Activated T-cell treated with anti-CD3 and anti-CD28 coated beads, Interleukin-2, amount 50 U/mL, for 24 hours (primary cell): ENCODE results near the gene UGT2B7.
"Not testable (repeated sequence)": the region's sequence is repeated elsewhere in the genome, so short reads cannot be mapped to it uniquely, and the experiment has no call there.

ENCODE experiments used
- DNase-seq: peaks from one replicate; pipeline ENCODE4 v3.0.0-alpha.2; 2020
- H3K27ac Mint-ChIP-seq: 2 replicates; pipeline ENCODE4 v1.8.0; 2020; ENCODE audit warnings: mild to moderate bottlenecking, mixed read lengths
- H3K27me3 Mint-ChIP-seq: 2 replicates; pipeline ENCODE4 v1.8.0; 2020; ENCODE audit warnings: mixed read lengths
- H3K36me3 Mint-ChIP-seq: 2 replicates; pipeline ENCODE4 v1.8.0; 2020; ENCODE audit warnings: low read depth, mixed read lengths
- H3K4me1 Mint-ChIP-seq: 2 replicates; pipeline ENCODE4 v1.8.0; 2020; ENCODE audit warnings: low read depth, mixed read lengths
- H3K4me3 Mint-ChIP-seq: 2 replicates; pipeline ENCODE4 v1.8.0; 2020; ENCODE audit warnings: mild to moderate bottlenecking, moderate library complexity, mixed read lengths
- H3K9me3 Mint-ChIP-seq: 2 replicates; pipeline ENCODE4 v1.8.0; 2020; ENCODE audit warnings: mixed read lengths

UGT2B7 gene

DNA sequence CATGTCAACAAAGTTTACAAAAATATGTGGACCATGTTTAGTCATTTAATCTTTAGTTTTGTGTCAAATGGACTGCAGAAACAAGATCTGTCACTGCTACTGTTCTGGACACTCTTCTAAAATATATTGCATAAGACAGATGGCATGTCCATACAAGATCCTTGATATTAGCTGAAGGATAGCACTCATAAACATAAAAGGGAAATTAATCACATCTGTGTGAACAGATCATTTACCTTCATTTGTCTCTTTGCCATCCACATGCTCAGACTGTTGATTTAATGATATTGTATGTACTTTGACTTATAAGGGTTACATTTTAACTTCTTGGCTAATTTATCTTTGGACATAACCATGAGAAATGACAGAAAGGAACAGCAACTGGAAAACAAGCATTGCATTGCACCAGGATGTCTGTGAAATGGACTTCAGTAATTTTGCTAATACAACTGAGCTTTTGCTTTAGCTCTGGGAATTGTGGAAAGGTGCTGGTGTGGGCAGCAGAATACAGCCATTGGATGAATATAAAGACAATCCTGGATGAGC lies at the start of gene UGT2B7:
Gene UGT2B7 (plus strand): TSS at position 364 of the 546 bp plus-strand sequence. CDS start 47 bp downstream, at position 411.
- Mint-ChIP-seq H3K4me3 (no peak within 1 kb of the TSS), H3K9me3 (no peaks in the 10 kb centered on the region), H3K36me3 (no peaks in the 10 kb centered on the region), H3K4me1 (no peaks in the 10 kb centered on the region), H3K27ac (no peak within 1 kb of the TSS), H3K27me3 (no peaks in the 10 kb centered on the region)
- DNase-seq = no peak

DNA sequence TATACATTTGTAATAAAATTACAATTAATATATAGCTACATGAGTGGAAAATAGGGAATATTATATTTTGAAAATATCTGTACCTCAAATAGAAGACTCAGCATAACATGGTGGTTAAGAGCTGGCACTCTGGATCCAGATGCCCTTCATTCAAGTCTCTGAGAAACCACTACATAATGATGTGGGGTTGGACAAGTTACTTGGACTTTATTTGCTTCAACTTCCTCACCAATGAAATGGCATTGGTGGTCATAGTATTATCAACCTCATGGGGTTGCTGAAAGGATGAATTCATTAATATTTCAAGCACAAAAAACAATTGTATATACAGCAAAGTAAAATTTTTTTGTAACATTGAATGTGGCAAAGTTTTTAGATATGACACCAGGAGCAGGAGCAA lies 46.4 kb upstream of the UGT2B7 start:
- H3K36me3 Mint-ChIP-seq = no peaks in the 10 kb centered on the region
- no peak for DNase-seq
- no peak overlapping the region for H3K27ac Mint-ChIP-seq
- no peaks in the 10 kb centered on the region for H3K4me1 Mint-ChIP-seq
- H3K9me3 Mint-ChIP-seq = peaks cover 2% of the 10 kb centered on the region
- no peak overlapping the region for H3K4me3 Mint-ChIP-seq
- no peaks in the 10 kb centered on the region for H3K27me3 Mint-ChIP-seq

DNA sequence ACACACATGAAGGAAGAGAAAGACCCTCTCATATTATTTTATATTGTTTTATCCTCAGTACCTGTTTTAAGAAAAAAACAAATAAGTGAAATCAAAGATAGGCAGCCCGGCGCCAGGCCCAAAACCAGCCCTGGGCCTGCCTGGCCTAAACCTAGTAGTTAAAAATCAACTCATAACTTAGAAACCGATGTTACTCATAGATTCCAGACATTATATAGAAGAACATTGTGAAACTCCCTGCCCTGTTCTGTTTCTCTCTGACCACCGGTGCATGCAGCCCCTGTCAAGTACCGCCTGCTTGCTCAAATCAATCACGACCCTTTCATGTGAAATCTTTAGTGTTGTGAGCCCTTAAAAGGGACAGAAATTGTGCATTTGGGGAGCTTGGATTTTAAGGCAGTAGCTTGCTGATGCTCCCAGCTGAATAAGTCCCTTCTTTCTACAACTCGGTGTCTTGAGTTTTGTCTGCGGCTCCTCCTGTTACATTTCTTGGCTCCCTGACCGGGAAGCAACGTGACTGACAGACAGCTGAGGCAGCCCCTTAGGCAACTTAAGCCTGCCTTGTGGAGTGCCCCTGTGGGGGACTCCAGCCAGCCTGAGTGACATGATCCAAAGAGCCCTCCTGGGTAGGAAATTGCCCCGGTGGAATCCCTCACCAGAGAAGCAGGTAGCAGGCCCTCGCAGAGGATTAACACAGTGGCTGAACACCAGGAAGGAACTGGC lies 45.3 kb upstream of the UGT2B7 start:
- DNase-seq, H3K36me3 Mint-ChIP-seq, H3K27me3 Mint-ChIP-seq, H3K27ac Mint-ChIP-seq, H3K9me3 Mint-ChIP-seq, H3K4me1 Mint-ChIP-seq, H3K4me3 Mint-ChIP-seq: not testable (repeated sequence)

DNA sequence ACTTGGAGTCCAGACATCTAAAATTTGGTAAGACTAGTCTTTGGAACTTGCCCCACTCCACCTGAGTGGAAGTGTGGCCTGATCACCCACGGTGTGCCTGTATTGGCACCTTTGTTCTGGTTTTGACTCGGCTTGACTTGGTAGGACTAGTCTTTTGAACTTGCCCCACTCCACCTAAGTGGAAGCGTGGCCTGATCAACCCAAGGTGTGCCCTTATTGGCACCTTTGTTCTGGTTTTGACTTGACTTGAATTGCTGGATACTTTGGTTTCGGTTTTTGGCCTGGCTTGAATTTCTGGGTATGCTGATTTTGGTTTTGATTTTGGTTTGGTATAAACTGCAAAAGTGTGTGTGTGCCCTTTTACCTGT lies 44.7 kb upstream of the UGT2B7 start:
- H3K27ac Mint-ChIP-seq = no peak overlapping the region
- no peaks in the 10 kb centered on the region for H3K27me3 Mint-ChIP-seq
- H3K4me3 Mint-ChIP-seq = no peak overlapping the region

DNA sequence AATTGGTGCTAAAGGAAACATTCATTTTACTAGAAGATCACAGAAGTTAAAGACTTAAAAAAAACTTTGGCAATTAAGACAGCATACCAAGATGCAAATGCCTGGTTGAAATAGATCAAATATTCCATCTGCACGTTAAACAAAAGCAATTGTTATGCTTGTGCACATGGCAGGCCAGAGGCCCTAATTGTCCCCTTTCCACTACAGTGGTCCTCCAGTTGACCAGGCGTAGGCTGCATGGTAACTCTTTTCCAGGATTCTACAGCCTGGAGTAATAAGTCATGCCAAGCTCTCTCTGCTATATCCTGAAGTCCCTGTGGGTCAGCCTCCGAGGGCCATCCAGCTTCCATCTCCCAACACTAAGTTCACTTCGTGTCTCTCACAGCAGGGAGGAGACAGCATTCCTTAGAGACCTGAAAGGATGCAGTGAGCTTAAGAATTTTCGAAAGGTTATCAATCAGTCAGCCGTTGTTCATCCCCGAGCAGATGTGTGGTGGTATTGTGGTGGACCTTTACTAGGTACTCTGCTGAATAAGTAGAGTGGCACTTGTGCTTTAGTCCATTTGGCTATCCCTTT lies 42.9 kb upstream of the UGT2B7 start:
- H3K27me3 Mint-ChIP-seq, DNase-seq, H3K27ac Mint-ChIP-seq, H3K9me3 Mint-ChIP-seq, H3K36me3 Mint-ChIP-seq, H3K4me1 Mint-ChIP-seq, H3K4me3 Mint-ChIP-seq: not testable (repeated sequence)

More for the DNA sequence above, 44.7 kb upstream of the UGT2B7 start:
- no peaks in the 10 kb centered on the region for H3K9me3 Mint-ChIP-seq
- H3K4me1 Mint-ChIP-seq = no peaks in the 10 kb centered on the region
- no peaks in the 10 kb centered on the region for H3K36me3 Mint-ChIP-seq
- no peak for DNase-seq

DNA sequence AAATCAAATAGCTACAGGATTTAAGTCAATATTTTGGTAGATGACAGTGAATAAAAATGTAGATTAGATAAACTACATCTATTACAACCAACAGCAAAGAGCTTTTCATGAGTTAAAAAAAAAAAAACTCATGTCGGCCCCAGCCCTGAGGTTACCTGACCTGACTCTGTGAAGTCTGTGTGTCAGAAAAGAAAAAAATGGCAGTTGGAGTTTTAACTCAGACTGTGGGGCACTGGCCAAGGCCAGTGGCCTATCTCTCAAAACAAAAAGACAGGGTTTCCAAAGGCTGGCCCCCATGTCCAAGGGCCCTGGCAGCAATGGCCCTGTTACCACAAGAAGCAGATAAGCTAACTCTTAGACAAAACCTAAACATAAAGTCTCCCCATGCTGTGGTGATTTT lies 42.2 kb upstream of the UGT2B7 start:
- not testable (repeated sequence) for DNase-seq, H3K27me3 Mint-ChIP-seq, H3K27ac Mint-ChIP-seq, H3K36me3 Mint-ChIP-seq, H3K9me3 Mint-ChIP-seq, H3K4me3 Mint-ChIP-seq, H3K4me1 Mint-ChIP-seq

DNA sequence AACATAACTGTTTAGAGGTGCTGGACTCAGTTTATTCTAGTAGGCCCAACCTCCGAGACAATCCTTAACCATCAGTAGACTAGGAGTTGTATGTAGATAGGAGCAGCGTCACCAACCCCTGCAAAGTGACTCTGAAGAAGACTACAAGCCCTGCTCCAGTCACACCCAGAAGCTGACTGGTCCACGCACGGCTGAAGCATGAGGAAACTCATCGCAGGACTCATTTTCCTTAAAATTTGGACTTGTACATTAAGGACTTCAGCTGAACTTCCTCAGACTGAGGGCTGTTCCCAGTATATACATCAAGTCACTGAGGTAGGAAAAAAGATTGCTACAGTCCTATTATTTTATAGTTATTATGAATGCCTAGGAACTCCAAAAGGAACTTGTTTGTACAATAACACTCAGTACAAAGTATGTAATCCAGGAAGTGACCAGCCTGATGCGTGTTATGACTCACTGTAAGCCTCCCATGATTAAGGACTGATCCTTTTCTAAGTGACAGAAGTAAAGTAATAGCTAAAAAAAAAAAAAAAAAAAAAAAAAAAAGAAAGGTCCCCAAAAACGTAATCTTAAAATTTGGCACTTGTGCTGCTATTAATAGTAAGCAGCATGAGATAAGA lies 41.6 kb upstream of the UGT2B7 start:
- Mint-ChIP-seq H3K9me3 (no peaks in the 10 kb centered on the region), H3K27ac (no peak overlapping the region)

DNA sequence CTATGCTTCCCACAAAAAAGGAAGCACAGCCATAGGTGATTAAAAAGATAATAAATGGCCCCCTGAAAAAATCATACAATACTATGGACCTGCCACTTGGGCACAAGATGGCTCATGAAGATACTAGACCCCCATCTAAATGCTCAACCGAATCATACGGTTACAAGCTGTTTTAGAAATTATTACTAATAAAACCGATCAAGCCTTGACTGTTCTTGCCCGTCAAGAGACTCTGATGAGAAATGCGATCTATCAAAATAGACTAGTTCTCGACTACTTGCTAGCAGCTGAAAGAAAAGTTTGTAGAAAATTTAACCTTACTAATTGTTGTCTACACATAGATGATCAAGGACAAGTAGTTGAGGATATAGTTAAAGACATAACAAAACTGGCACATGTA lies 40.1 kb upstream of the UGT2B7 start:
- no peaks in the 10 kb centered on the region for H3K36me3 Mint-ChIP-seq
- no peak overlapping the region for H3K27ac Mint-ChIP-seq
- H3K4me3 Mint-ChIP-seq = no peak overlapping the region
- H3K4me1 Mint-ChIP-seq = no peaks in the 10 kb centered on the region
- DNase-seq = no peak
- H3K9me3 Mint-ChIP-seq = no peaks in the 10 kb centered on the region
- H3K27me3 Mint-ChIP-seq = no peaks in the 10 kb centered on the region

More for the DNA sequence above, 41.6 kb upstream of the UGT2B7 start:
- Mint-ChIP-seq H3K36me3 (no peaks in the 10 kb centered on the region), H3K27me3 (no peaks in the 10 kb centered on the region), H3K4me1 (no peaks in the 10 kb centered on the region), H3K4me3 (no peak overlapping the region)
- no peak for DNase-seq

DNA sequence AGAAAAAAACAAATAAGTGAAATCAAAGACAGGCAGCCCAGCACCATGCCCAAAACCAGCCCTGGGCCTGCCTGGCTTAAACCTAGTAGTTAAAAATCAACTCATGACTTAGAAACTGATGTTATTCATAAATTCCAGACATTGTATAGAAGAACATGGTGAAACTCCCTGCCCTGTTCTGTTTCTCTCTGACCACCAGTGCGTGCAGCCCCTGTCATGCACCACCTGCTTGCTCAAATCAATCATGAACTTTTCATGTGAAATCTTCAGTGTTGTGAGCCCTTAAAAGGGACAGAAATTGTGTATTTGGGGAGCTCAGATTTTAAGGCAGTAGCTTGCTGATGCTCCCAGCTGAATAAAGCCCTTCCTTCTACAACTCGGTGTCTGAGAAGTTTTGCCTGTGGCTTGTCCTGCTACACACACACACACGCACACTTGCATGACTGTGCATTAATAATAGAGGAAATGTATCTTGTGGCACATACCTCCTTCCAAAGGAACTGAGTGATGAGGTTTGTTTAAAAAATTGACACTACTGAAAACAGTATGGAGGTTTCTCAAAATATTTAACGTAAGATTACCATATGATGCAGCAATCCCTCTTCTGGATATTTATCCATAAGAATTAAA lies 39.2 kb upstream of the UGT2B7 start:
- no peaks in the 10 kb centered on the region for H3K27me3 Mint-ChIP-seq
- no peaks in the 10 kb centered on the region for H3K9me3 Mint-ChIP-seq

DNA sequence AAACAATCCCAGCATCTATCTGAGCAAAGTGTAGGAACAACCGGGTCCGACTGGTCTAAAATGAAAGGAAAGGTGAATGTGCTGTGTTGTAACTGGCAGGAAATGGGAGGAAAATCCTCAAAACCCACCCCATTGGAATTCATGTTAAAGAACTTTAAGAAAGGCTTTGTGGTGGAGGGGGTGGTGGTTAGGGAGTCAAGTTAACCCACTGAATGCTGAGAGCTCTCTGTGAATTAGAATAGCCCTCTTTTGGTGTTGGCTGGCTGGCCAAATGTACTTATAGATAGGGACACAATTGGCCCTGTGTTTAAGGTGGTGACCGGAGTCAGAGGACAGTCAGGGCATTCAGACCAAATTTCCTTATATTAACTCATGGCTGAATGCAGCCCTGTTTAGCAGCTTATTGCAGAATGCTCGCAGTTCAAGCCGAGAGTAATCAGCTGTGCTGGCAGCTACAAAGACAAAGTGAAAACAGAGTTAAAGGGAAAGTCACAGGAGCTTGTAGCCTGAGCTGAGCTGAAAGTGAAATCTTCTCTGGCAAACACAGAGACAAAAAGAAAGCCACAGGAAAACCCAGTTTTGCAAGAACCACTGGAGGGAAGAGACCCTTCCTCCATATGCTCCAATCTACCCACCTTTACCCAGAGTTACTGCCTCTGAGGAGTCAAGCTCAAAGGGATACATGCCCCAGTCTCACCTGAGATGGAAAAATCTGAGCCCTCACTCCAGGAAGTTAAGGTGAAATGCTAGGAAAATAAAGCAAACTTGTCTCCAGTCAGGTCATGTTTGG lies 38.5 kb upstream of the UGT2B7 start:
- DNase-seq = no peak
- H3K9me3 Mint-ChIP-seq = peaks cover 2% of the 10 kb centered on the region

More for the DNA sequence above, 39.2 kb upstream of the UGT2B7 start:
- H3K4me1 Mint-ChIP-seq = no peaks in the 10 kb centered on the region
- H3K4me3 Mint-ChIP-seq = no peak overlapping the region
- no peaks in the 10 kb centered on the region for H3K36me3 Mint-ChIP-seq
- H3K27ac Mint-ChIP-seq = no peak overlapping the region
- no peak for DNase-seq

DNA sequence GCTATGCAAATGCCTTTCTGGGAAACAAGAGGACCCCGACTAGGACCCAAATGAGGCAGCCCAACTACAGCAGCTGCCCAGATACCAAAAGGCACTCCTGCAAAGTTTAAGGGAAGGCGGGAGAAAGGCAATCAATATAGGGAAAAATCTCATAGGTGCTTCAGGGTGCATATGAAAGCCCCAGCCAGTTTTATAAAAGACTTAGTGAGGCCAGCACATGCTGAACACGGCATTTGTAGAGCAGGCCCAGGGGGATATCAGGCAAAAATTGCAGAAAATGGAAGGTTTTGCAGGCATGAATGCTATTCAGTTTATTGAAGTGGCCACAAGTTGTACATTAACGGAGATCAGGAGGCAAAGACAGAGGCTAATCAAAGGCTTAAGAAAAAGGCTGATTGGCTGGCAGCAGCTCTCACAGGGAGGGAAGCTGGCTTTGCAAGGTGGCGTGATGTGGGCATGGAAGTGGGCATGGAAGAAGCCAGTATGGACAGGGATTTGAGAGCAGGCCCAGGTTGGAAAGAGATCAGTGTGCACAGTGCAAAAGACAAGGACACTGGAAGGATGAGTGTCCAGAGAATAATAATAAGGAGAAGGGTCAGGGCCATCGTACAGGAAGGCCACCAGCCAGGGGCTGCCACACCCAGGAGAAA lies 37.7 kb upstream of the UGT2B7 start:
- no peaks in the 10 kb centered on the region for H3K27me3 Mint-ChIP-seq
- H3K27ac Mint-ChIP-seq = no peak overlapping the region

More for the DNA sequence above, 38.5 kb upstream of the UGT2B7 start:
- H3K36me3 Mint-ChIP-seq = no peaks in the 10 kb centered on the region
- H3K4me3 Mint-ChIP-seq = no peak overlapping the region
- H3K4me1 Mint-ChIP-seq = no peaks in the 10 kb centered on the region
- H3K27ac Mint-ChIP-seq = no peak overlapping the region
- H3K27me3 Mint-ChIP-seq = no peaks in the 10 kb centered on the region

DNA sequence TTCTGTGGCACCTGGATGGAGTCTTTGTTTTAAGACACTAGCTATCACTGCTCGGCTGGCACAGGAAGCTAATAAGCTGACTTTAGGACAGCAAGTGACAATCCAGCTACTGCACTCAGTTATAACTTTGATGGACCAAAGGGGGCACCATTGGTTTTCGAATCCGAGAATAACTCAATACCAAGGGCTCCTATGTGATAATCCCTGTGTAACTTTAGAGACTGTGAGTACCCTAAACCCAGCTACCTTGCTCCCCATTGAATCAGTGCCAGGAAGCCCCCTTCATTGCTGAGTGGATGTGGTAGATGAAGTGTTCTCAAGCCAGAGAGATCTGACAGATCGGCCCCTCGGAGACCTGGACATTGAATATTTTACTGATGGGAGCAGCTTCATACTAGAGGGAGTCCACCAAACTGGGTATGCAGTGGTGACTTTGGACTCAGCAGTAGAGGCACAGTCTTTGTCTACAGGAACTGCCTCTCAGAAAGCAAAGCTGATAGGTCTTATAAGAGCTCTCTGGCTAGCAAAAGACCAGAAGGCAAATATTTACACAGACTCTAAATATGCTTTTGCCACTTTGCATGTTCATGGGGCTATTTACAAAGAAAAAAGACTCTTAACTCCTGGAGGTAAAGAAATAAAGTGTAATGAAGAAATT lies 35.5 kb upstream of the UGT2B7 start:
- Mint-ChIP-seq H3K4me1 (no peaks in the 10 kb centered on the region), H3K36me3 (no peaks in the 10 kb centered on the region), H3K27me3 (no peaks in the 10 kb centered on the region), H3K9me3 (peaks cover 2% of the 10 kb centered on the region), H3K27ac (no peak overlapping the region), H3K4me3 (no peak overlapping the region)
- no peak for DNase-seq

More for the DNA sequence above, 37.7 kb upstream of the UGT2B7 start:
- no peaks in the 10 kb centered on the region for H3K4me1 Mint-ChIP-seq
- H3K36me3 Mint-ChIP-seq = no peaks in the 10 kb centered on the region
- H3K9me3 Mint-ChIP-seq = peaks cover 2% of the 10 kb centered on the region
- no peak overlapping the region for H3K4me3 Mint-ChIP-seq
- no peak for DNase-seq

DNA sequence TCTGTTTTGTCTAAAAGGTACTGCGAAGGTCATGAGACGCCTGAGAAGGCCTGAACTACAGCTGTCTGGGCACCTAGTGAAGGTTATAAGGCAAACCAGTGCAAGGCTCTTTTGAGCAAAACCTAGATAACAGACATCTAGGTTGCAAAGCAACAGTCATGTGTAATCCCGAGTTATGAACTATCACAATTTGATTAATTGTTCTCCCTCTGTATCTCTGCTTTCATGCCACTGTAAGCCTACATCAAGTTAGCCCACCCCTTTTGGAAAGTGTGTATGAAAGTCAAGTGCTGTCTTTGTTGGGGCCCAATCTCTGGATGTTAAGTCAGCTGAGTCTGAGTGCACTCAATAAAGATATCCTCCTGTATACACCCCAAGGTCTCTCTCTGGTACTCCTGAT lies 31.9 kb upstream of the UGT2B7 start:
- DNase-seq = no peak
- peaks cover 2% of the 10 kb centered on the region for H3K9me3 Mint-ChIP-seq
- no peaks in the 10 kb centered on the region for H3K36me3 Mint-ChIP-seq
- H3K27me3 Mint-ChIP-seq = no peaks in the 10 kb centered on the region
- no peaks in the 10 kb centered on the region for H3K4me1 Mint-ChIP-seq
- H3K27ac Mint-ChIP-seq = no peak overlapping the region
- H3K4me3 Mint-ChIP-seq = no peak overlapping the region
